Mononuclear cell (primary cell): ENCODE measurements around the gene MRPL36. TPM values are rescaled to one million over a fixed set of nuclear protein-coding genes. Genes with fewer than 3 reads are reported as not detected.

Experiments
- H3K27me3 ChIP-seq: 2 replicates; pipeline ENCODE4 v1.6.0; 2011; ENCODE audit warnings: low read length, control low read depth; ENCODE audit not compliant: insufficient read depth
- H3K4me1 ChIP-seq: 2 replicates; pipeline ENCODE4 v1.5.1; 2011; ENCODE audit warnings: mild to moderate bottlenecking, low read length, control low read depth; ENCODE audit not compliant: insufficient read depth
- H3K4me3 ChIP-seq: 2 replicates; pipeline ENCODE4 v1.5.1; 2011; ENCODE audit warnings: mild to moderate bottlenecking, low read length, moderate library complexity
- H3K9me3 ChIP-seq: 2 replicates; pipeline ENCODE4 v1.5.1; 2011; ENCODE audit warnings: low read depth, mild to moderate bottlenecking, control low read depth, low read length
- total RNA-seq: library from RNA; depleted of rRNA; stranded (reverse); fragments of >200 nt; gene quantifications from one replicate; pipeline ENCODE4 v1.2.3, GENCODE V29; 2012

The MRPL36 gene
- total RNA-seq, 1 donor = 13.2 TPM

- Histone ChIP-seq H3K9me3 (no peaks in the 10 kb centered on the region), H3K4me3 (no peak overlapping the region), H3K27me3 (no peaks in the 10 kb centered on the region), H3K4me1 (no peaks in the 10 kb centered on the region)
Measured at GRCh38 chr5:1763960-1764605, 35.6 kb downstream of the MRPL36 start.

GRCh38 chr5:1763548-1763911 is 36.1 kb downstream of the MRPL36 start:
- no peaks in the 10 kb centered on the region for H3K4me1 ChIP-seq
- H3K9me3 ChIP-seq = no peaks in the 10 kb centered on the region
- H3K4me3 ChIP-seq = no peak overlapping the region
- no peaks in the 10 kb centered on the region for H3K27me3 ChIP-seq

GRCh38 chr5:1762883-1763547 is 36.6 kb downstream of the MRPL36 start:
- no peaks in the 10 kb centered on the region for H3K9me3 ChIP-seq
- H3K4me3 ChIP-seq = no peak overlapping the region
- H3K27me3 ChIP-seq = no peaks in the 10 kb centered on the region
- H3K4me1 ChIP-seq = no peaks in the 10 kb centered on the region

- Histone ChIP-seq H3K27me3 (no peaks in the 10 kb centered on the region), H3K4me1 (no peaks in the 10 kb centered on the region), H3K9me3 (no peaks in the 10 kb centered on the region), H3K4me3 (no peak overlapping the region)
Measured at GRCh38 chr5:1762121-1762882, 37.3 kb downstream of the MRPL36 start.

GRCh38 chr5:1761453-1761755 is 38.2 kb downstream of the MRPL36 start:
- Histone ChIP-seq H3K27me3 (no peaks in the 10 kb centered on the region), H3K4me3 (no peak overlapping the region), H3K9me3 (no peaks in the 10 kb centered on the region), H3K4me1 (no peaks in the 10 kb centered on the region)

- Histone ChIP-seq H3K4me3 (no peak overlapping the region), H3K4me1 (no peaks in the 10 kb centered on the region), H3K27me3 (no peaks in the 10 kb centered on the region)
Measured at GRCh38 chr5:1760656-1761452, 38.8 kb downstream of the MRPL36 start.

GRCh38 chr5:1760231-1760630 is 39.4 kb downstream of the MRPL36 start:
- Histone ChIP-seq H3K4me1 (no peaks in the 10 kb centered on the region), H3K9me3 (no peaks in the 10 kb centered on the region), H3K4me3 (no peak overlapping the region), H3K27me3 (no peaks in the 10 kb centered on the region)

More at GRCh38 chr5:1760656-1761452, 38.8 kb downstream of the MRPL36 start:
- H3K9me3 ChIP-seq = no peaks in the 10 kb centered on the region

- H3K9me3 ChIP-seq = no peaks in the 10 kb centered on the region
- no peaks in the 10 kb centered on the region for H3K4me1 ChIP-seq
- no peaks in the 10 kb centered on the region for H3K27me3 ChIP-seq
- H3K4me3 ChIP-seq = no peak overlapping the region
Measured at GRCh38 chr5:1759378-1759970, 40.2 kb downstream of the MRPL36 start.

- Histone ChIP-seq H3K4me3 (no peak overlapping the region), H3K27me3 (no peaks in the 10 kb centered on the region), H3K9me3 (no peaks in the 10 kb centered on the region), H3K4me1 (no peaks in the 10 kb centered on the region)
Measured at GRCh38 chr5:1758574-1758973, 41.1 kb downstream of the MRPL36 start.

- no peaks in the 10 kb centered on the region for H3K9me3 ChIP-seq
- H3K4me1 ChIP-seq = no peaks in the 10 kb centered on the region
- H3K27me3 ChIP-seq = no peaks in the 10 kb centered on the region
- H3K4me3 ChIP-seq = no peak overlapping the region
Measured at GRCh38 chr5:1757511-1757910, 42.1 kb downstream of the MRPL36 start.

GRCh38 chr5:1756481-1756880 is 43.2 kb downstream of the MRPL36 start:
- Histone ChIP-seq H3K4me3 (no peak overlapping the region), H3K27me3 (no peaks in the 10 kb centered on the region), H3K4me1 (no peaks in the 10 kb centered on the region), H3K9me3 (no peaks in the 10 kb centered on the region)

- Histone ChIP-seq H3K4me3 (no peak overlapping the region), H3K4me1 (no peaks in the 10 kb centered on the region), H3K27me3 (no peaks in the 10 kb centered on the region), H3K9me3 (no peaks in the 10 kb centered on the region)
Measured at GRCh38 chr5:1755321-1755949, 44.2 kb downstream of the MRPL36 start.

GRCh38 chr5:1754531-1755220 is 45.0 kb downstream of the MRPL36 start:
- Histone ChIP-seq H3K27me3 (no peaks in the 10 kb centered on the region), H3K9me3 (no peaks in the 10 kb centered on the region), H3K4me3 (no peak overlapping the region), H3K4me1 (no peaks in the 10 kb centered on the region)

- Histone ChIP-seq H3K9me3 (no peaks in the 10 kb centered on the region), H3K4me3 (no peak overlapping the region), H3K27me3 (no peaks in the 10 kb centered on the region), H3K4me1 (no peaks in the 10 kb centered on the region)
Measured at GRCh38 chr5:1753490-1753889, 46.1 kb downstream of the MRPL36 start.
